C4-2B (cell line): ENCODE results near the gene STAT5A.

Source experiments
- ZFX ChIP-seq: fragments of 450-650 bp; IDR thresholded peaks from 2 replicates; pipeline ENCODE4 v1.6.1; 2017
- TF ChIP-seq, protein P1 (sequence below): fragments of 450-650 bp; conservative IDR thresholded peaks from 2 replicates; pipeline ENCODE4 v1.5.1; 2017; ENCODE audit warnings: mild to moderate bottlenecking

GRCh38 chr17:42266918-42267766 is 21.2 kb upstream of the STAT5A start:
- TF ChIP-seq, protein P1, sequence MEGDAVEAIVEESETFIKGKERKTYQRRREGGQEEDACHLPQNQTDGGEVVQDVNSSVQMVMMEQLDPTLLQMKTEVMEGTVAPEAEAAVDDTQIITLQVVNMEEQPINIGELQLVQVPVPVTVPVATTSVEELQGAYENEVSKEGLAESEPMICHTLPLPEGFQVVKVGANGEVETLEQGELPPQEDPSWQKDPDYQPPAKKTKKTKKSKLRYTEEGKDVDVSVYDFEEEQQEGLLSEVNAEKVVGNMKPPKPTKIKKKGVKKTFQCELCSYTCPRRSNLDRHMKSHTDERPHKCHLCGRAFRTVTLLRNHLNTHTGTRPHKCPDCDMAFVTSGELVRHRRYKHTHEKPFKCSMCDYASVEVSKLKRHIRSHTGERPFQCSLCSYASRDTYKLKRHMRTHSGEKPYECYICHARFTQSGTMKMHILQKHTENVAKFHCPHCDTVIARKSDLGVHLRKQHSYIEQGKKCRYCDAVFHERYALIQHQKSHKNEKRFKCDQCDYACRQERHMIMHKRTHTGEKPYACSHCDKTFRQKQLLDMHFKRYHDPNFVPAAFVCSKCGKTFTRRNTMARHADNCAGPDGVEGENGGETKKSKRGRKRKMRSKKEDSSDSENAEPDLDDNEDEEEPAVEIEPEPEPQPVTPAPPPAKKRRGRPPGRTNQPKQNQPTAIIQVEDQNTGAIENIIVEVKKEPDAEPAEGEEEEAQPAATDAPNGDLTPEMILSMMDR, result no peak
- no peak for TF ChIP-seq ZFX
